Endodermal cell (in vitro differentiated cells): ENCODE data around the gene SYF2. TPM values are rescaled to one million over a fixed set of nuclear protein-coding genes. Genes with fewer than 3 reads are reported as not detected.
A peak's percentile ranks its signal among the peaks of the same experiment; 100 is the strongest.
"Not testable (repeated sequence)": the region's sequence is repeated elsewhere in the genome, so short reads cannot be mapped to it uniquely, and the experiment has no call there.

ENCODE experiments used
- DNase-seq: peaks from one replicate; pipeline ENCODE4 v3.0.0-alpha.2; 2017
- H3K27ac ChIP-seq: 2 replicates; pipeline ENCODE4 v1.5.1; 2013; ENCODE audit warnings: mild to moderate bottlenecking, low read depth, low read length, moderate library complexity
- H3K27me3 ChIP-seq: 2 replicates; pipeline ENCODE4 v1.6.1; 2013; ENCODE audit warnings: mild to moderate bottlenecking, low read length, moderate library complexity; ENCODE audit not compliant: insufficient read depth, control insufficient read depth, poor library complexity, severe bottlenecking
- H3K36me3 ChIP-seq: 2 replicates; pipeline ENCODE4 v1.7.0; 2013; ENCODE audit warnings: mild to moderate bottlenecking, low read length, moderate library complexity; ENCODE audit not compliant: control insufficient read depth, insufficient read depth
- H3K4me1 ChIP-seq: one replicate; pipeline ENCODE4 v1.7.0; 2013; ENCODE audit warnings: low read length; ENCODE audit not compliant: control insufficient read depth, insufficient read depth
- H3K4me3 ChIP-seq: 2 replicates; pipeline ENCODE4 v1.5.1; 2013; ENCODE audit warnings: mild to moderate bottlenecking, low read length, moderate library complexity
- H3K9ac ChIP-seq: 2 replicates; pipeline ENCODE4 v1.6.1; 2013; ENCODE audit warnings: mild to moderate bottlenecking, low read length, moderate library complexity; ENCODE audit not compliant: poor library complexity, severe bottlenecking; ENCODE audit errors: extremely low read depth
- H3K9me3 ChIP-seq: 2 replicates; pipeline ENCODE4 v1.6.1; 2013; ENCODE audit warnings: mild to moderate bottlenecking, low read length, moderate library complexity; ENCODE audit not compliant: control insufficient read depth
- H3K27ac Mint-ChIP-seq: 2 replicates; pipeline ENCODE4 v1.8.0; 2020; ENCODE audit warnings: mixed read lengths
- H3K27me3 Mint-ChIP-seq: 2 replicates; pipeline ENCODE4 v1.8.0; 2021; ENCODE audit warnings: mild to moderate bottlenecking, mixed read lengths; ENCODE audit not compliant: insufficient read depth
- H3K36me3 Mint-ChIP-seq: 2 replicates; pipeline ENCODE4 v1.8.0; 2020; ENCODE audit warnings: low read depth, mixed read lengths
- H3K4me1 Mint-ChIP-seq: 2 replicates; pipeline ENCODE4 v1.8.0; 2020; ENCODE audit warnings: mixed read lengths
- H3K4me3 Mint-ChIP-seq: 2 replicates; pipeline ENCODE4 v1.8.0; 2020; ENCODE audit warnings: mild to moderate bottlenecking, moderate library complexity, mixed read lengths
- H3K9me3 Mint-ChIP-seq: 2 replicates; pipeline ENCODE4 v1.8.0; 2020; ENCODE audit warnings: mild to moderate bottlenecking, mixed read lengths
- CTCF ChIP-seq: fragments of 200-600 bp; sonication (generic); conservative IDR thresholded peaks from 2 replicates; pipeline ENCODE4 v1.5.0; 2021; ENCODE audit warnings: antibody characterized with exemption, mild to moderate bottlenecking
- WGBS, 2 experiments: methylation state at CpG; one replicate each; pipeline versions ENCODE4 v1.1.5 to v1.1.7; 2013; ENCODE audit warnings: missing lambda C conversion rate in 2 of 2, mixed read lengths in 1 of 2; ENCODE audit not compliant: insufficient coverage in 1 of 2, insufficient read length in 1 of 2; 5-methylcytosine and 5-hydroxymethylcytosine counted together
- total RNA-seq, 2 donors: library from RNA; stranded (reverse); fragmentation: NEBNext Ultra II Directional in 1 of 2; extraction: Animal tissue kit (Norgen Biotek cat#: 25700) in 1 of 2; gene quantifications; 2 replicates in 1 of 2; 3 replicates in 1 of 2; pipeline ENCODE4 v1.2.1, GENCODE V29; 2021

Gene SYF2
- total RNA-seq, 2 donors from 2014 or later: 36.4 to 38.0 TPM

DNA sequence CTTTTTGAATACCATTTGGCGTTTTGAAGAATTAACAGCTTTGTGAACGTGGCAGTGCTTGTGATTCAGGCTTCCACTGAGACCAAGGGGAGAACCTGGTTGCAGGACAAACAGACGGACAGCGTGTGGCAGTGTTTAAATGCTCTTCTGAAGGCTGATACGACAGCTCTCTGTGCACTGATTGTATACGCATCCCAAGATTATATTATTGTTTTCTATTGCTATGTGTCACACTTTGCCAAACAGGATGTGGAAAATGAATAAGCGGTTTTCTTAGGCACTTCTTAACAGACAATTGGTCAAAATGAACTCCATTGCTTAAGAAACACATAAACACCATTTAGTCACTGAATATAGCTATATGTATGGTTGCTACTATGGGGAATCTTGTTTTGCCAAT is 27.5 kb upstream of the SYF2 start:
- H3K27me3 Mint-ChIP-seq, DNase-seq, H3K27ac ChIP-seq, H3K36me3 ChIP-seq, H3K27ac Mint-ChIP-seq, H3K9ac ChIP-seq, H3K4me3 ChIP-seq, H3K9me3 ChIP-seq, H3K9me3 Mint-ChIP-seq, H3K27me3 ChIP-seq, H3K4me3 Mint-ChIP-seq, H3K4me1 Mint-ChIP-seq, H3K4me1 ChIP-seq: not testable (repeated sequence)
- WGBS, 2 experiments: 79% methylated on average over 4 of the region's 7 CpGs; no CpG with 5 or more reads in 1 of the 2 experiments
- TF ChIP-seq CTCF: peak; percentile 28
- H3K36me3 Mint-ChIP-seq: peaks cover 17% of the 10 kb centered on the region

DNA sequence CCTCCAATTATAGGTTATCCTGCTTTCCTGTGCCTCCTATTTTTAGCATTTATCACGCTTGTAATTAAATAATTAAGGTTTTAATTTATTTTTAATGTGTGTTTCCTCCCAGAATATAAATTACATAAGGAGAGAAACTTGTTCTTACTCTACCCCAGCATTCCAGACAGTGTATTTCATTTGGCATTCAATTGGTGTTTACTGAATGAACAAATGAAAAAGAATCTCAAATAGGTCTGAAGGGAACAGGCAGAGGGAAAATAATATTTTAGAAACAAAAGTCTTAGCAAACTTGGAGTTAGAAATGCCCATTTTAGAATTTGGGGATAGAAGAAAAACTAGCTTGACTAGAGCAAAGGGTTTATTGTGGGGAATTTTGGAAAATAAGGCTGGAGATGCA is 24.9 kb upstream of the SYF2 start:
- H3K36me3 ChIP-seq: no peaks in the 10 kb centered on the region
- H3K4me1 ChIP-seq: peaks cover 7% of the 10 kb centered on the region
- no peak for TF ChIP-seq CTCF
- no peaks in the 10 kb centered on the region for H3K9me3 ChIP-seq
- Mint-ChIP-seq H3K4me3 (no peak overlapping the region), H3K4me1 (peaks cover 18% of the 10 kb centered on the region), H3K36me3 (peaks cover 3% of the 10 kb centered on the region), H3K27me3 (no peaks in the 10 kb centered on the region), H3K27ac (no peak overlapping the region), H3K9me3 (no peaks in the 10 kb centered on the region)
- DNase-seq: no peak
- H3K27ac ChIP-seq: no peak overlapping the region
- WGBS, 2 experiments: no CpG with 5 or more reads among the region's 1 CpG
- no peaks in the 10 kb centered on the region for H3K27me3 ChIP-seq
- no peak overlapping the region for H3K4me3 ChIP-seq
- no peak overlapping the region for H3K9ac ChIP-seq

GRCh38 chr1:25256578-25256965 is 24.3 kb upstream of the SYF2 start:
- Histone ChIP-seq H3K36me3 (no peaks in the 10 kb centered on the region), H3K9ac (no peak overlapping the region), H3K27ac (no peak overlapping the region), H3K4me3 (no peak overlapping the region), H3K9me3 (no peaks in the 10 kb centered on the region), H3K4me1 (peaks cover 7% of the 10 kb centered on the region), H3K27me3 (no peaks in the 10 kb centered on the region)
- Mint-ChIP-seq H3K4me1 (peaks cover 18% of the 10 kb centered on the region), H3K27me3 (no peaks in the 10 kb centered on the region), H3K27ac (no peak overlapping the region), H3K36me3 (no peaks in the 10 kb centered on the region), H3K4me3 (no peak overlapping the region), H3K9me3 (no peaks in the 10 kb centered on the region)
- DNase-seq: no peak
- WGBS, 2 experiments: 95 to 100% methylated on average over 5 of the region's 5 CpGs
- no peak for TF ChIP-seq CTCF
